ENCODE measurements around the gene GMEB2. TPM values are rescaled to one million over a fixed set of nuclear protein-coding genes. Genes with fewer than 3 reads are reported as not detected.

GMEB2 gene
- total and polyA plus RNA-seq, 2 donors (not counting 1 experiment from before 2014, with no cell fraction given) = 6.3 to 10.9 TPM

DNA sequence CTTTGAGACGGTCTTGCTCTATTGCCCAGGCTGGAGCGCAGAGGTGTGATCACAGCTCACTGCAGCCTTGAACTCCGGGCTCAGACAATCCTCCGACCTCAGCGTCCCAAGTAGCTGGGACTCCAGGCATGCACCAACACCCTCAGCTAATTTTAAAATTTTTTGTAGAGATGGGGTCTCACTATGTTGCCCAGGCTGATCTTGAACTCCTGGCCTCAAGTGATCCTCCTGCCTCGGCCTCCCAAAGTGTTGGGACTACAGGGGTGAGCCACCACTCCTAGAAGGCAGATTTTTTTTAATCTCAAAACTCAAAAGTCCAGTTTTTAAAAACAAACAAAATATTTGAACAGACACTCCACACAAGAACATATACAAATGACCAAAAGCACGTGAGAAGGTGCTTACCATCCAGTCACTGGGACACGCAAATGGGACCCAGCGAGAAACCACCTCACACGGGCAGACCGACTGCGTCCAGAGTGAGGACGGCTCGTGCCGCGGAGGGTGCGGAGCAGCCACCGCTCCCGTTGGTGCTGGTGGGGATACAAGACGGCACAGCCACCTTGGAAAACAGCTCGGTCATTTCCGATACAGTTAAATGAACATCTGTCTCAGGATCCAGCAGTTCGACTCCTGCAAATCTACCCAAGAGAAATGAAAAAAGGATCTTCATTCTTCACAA lies 44.4 kb downstream of the GMEB2 start:
- no peak for TF ChIP-seq EZH2 (IDR thresholded peaks at IDR 0.05; ENCODE audit: low read length, missing control alignments)
- no peak for TF ChIP-seq CTCF (conservative IDR thresholded peaks at IDR 0.05 in 1 of 2, IDR thresholded peaks at IDR 0.05 in 1 of 2; ENCODE audit: low read depth in 1 of 2, low read length in 2 of 2)
- Histone ChIP-seq H3K27me3 (ENCODE audit: control insufficient read depth, insufficient read depth, low read length) (peaks cover 3% of the 10 kb centered on the region), H2AFZ (ENCODE audit: low read length) (peak overlapping the region; percentile 44), H3K79me2 (ENCODE audit: control insufficient read depth, insufficient read depth, low read length) (no peaks in the 10 kb centered on the region), H3K4me3 (replicated peaks in 1 of 4; ENCODE audit: control extremely low read depth in 1 of 4, insufficient read depth in 1 of 4, low read depth in 3 of 4, low read length in 4 of 4) (peak overlapping the region in 1 of 4 experiments; percentile 35), H3K27ac (ENCODE audit: insufficient read depth, low read length) (no peak overlapping the region), H3K4me2 (ENCODE audit: extremely low read depth, insufficient read depth, low read length) (peak overlapping the region; percentile 39), H3K36me3 (ENCODE audit: control insufficient read depth, insufficient read depth, low read length) (no peaks in the 10 kb centered on the region), H4K20me1 (ENCODE audit: control insufficient read depth, extremely low read depth, insufficient read depth, low read length) (no peaks in the 10 kb centered on the region), H3K9ac (ENCODE audit: insufficient read depth, low read length) (no peak overlapping the region), H3K4me1 (ENCODE audit: control insufficient read depth, extremely low read depth, insufficient read depth, low read length) (no peaks in the 10 kb centered on the region), H3K9me3 (ENCODE audit: control insufficient read depth, insufficient read depth, low read depth, low read length) (no peaks in the 10 kb centered on the region)
- no peak for DNase-seq (ENCODE audit: low read depth in 2 of 2)

- Histone ChIP-seq H3K27ac (ENCODE audit: insufficient read depth, low read length) (no peak overlapping the region), H2AFZ (ENCODE audit: low read length) (no peak overlapping the region), H3K4me3 (replicated peaks in 1 of 4; ENCODE audit: control extremely low read depth in 1 of 4, insufficient read depth in 1 of 4, low read depth in 3 of 4, low read length in 4 of 4) (no peak overlapping the region), H3K9ac (ENCODE audit: insufficient read depth, low read length) (no peak overlapping the region), H3K36me3 (ENCODE audit: control insufficient read depth, insufficient read depth, low read length) (no peaks in the 10 kb centered on the region), H4K20me1 (ENCODE audit: control insufficient read depth, extremely low read depth, insufficient read depth, low read length) (no peaks in the 10 kb centered on the region), H3K4me1 (ENCODE audit: control insufficient read depth, extremely low read depth, insufficient read depth, low read length) (no peaks in the 10 kb centered on the region), H3K79me2 (ENCODE audit: control insufficient read depth, insufficient read depth, low read length) (no peaks in the 10 kb centered on the region), H3K9me3 (ENCODE audit: control insufficient read depth, insufficient read depth, low read depth, low read length) (no peaks in the 10 kb centered on the region), H3K27me3 (ENCODE audit: control insufficient read depth, insufficient read depth, low read length) (peaks cover 3% of the 10 kb centered on the region), H3K4me2 (ENCODE audit: extremely low read depth, insufficient read depth, low read length) (no peak overlapping the region)
- peak; percentile 41 to 44 for DNase-seq (ENCODE audit: low read depth in 2 of 2)
- TF ChIP-seq CTCF (conservative IDR thresholded peaks at IDR 0.05 in 1 of 2, IDR thresholded peaks at IDR 0.05 in 1 of 2; ENCODE audit: low read depth in 1 of 2, low read length in 2 of 2) (peak; percentile 23 to 44), EZH2 (IDR thresholded peaks at IDR 0.05; ENCODE audit: low read length, missing control alignments) (no peak)
Measured at GRCh38 chr20:63580796-63581461, 46.0 kb downstream of the GMEB2 start.

- no peak overlapping the region for H3K4me3 ChIP-seq (replicated peaks in 1 of 4; ENCODE audit: control extremely low read depth in 1 of 4, insufficient read depth in 1 of 4, low read depth in 3 of 4, low read length in 4 of 4)
- DNase-seq (ENCODE audit: low read depth in 2 of 2) = peak in 1 of 2 donors; percentile 9
- H3K4me2 ChIP-seq (ENCODE audit: extremely low read depth, insufficient read depth, low read length) = no peak overlapping the region
- TF ChIP-seq CTCF (conservative IDR thresholded peaks at IDR 0.05 in 1 of 2, IDR thresholded peaks at IDR 0.05 in 1 of 2; ENCODE audit: low read depth in 1 of 2, low read length in 2 of 2) (no peak), EZH2 (IDR thresholded peaks at IDR 0.05; ENCODE audit: low read length, missing control alignments) (no peak)
- H3K36me3 ChIP-seq (ENCODE audit: control insufficient read depth, insufficient read depth, low read length) = no peaks in the 10 kb centered on the region
- no peaks in the 10 kb centered on the region for H3K9me3 ChIP-seq (ENCODE audit: control insufficient read depth, insufficient read depth, low read depth, low read length)
- no peak overlapping the region for H3K27ac ChIP-seq (ENCODE audit: insufficient read depth, low read length)
- no peak overlapping the region for H2AFZ ChIP-seq (ENCODE audit: low read length)
- no peaks in the 10 kb centered on the region for H3K79me2 ChIP-seq (ENCODE audit: control insufficient read depth, insufficient read depth, low read length)
- H3K27me3 ChIP-seq (ENCODE audit: control insufficient read depth, insufficient read depth, low read length) = peaks cover 3% of the 10 kb centered on the region
- peaks cover 5% of the 10 kb centered on the region for H3K4me1 ChIP-seq (ENCODE audit: control insufficient read depth, extremely low read depth, insufficient read depth, low read length)
- no peak overlapping the region for H3K9ac ChIP-seq (ENCODE audit: insufficient read depth, low read length)
- H4K20me1 ChIP-seq (ENCODE audit: control insufficient read depth, extremely low read depth, insufficient read depth, low read length) = no peaks in the 10 kb centered on the region
Measured at GRCh38 chr20:63579017-63579694, 47.7 kb downstream of the GMEB2 start.
